Measurements from ENCODE around the gene TICRR.
"Not testable (repeated sequence)": the region's sequence is repeated elsewhere in the genome, so short reads cannot be mapped to it uniquely, and the experiment has no call there.

Gene TICRR, protein sequence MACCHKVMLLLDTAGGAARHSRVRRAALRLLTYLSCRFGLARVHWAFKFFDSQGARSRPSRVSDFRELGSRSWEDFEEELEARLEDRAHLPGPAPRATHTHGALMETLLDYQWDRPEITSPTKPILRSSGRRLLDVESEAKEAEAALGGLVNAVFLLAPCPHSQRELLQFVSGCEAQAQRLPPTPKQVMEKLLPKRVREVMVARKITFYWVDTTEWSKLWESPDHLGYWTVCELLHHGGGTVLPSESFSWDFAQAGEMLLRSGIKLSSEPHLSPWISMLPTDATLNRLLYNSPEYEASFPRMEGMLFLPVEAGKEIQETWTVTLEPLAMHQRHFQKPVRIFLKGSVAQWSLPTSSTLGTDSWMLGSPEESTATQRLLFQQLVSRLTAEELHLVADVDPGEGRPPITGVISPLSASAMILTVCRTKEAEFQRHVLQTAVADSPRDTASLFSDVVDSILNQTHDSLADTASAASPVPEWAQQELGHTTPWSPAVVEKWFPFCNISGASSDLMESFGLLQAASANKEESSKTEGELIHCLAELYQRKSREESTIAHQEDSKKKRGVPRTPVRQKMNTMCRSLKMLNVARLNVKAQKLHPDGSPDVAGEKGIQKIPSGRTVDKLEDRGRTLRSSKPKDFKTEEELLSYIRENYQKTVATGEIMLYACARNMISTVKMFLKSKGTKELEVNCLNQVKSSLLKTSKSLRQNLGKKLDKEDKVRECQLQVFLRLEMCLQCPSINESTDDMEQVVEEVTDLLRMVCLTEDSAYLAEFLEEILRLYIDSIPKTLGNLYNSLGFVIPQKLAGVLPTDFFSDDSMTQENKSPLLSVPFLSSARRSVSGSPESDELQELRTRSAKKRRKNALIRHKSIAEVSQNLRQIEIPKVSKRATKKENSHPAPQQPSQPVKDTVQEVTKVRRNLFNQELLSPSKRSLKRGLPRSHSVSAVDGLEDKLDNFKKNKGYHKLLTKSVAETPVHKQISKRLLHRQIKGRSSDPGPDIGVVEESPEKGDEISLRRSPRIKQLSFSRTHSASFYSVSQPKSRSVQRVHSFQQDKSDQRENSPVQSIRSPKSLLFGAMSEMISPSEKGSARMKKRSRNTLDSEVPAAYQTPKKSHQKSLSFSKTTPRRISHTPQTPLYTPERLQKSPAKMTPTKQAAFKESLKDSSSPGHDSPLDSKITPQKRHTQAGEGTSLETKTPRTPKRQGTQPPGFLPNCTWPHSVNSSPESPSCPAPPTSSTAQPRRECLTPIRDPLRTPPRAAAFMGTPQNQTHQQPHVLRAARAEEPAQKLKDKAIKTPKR (N-terminal part only)

DNA sequence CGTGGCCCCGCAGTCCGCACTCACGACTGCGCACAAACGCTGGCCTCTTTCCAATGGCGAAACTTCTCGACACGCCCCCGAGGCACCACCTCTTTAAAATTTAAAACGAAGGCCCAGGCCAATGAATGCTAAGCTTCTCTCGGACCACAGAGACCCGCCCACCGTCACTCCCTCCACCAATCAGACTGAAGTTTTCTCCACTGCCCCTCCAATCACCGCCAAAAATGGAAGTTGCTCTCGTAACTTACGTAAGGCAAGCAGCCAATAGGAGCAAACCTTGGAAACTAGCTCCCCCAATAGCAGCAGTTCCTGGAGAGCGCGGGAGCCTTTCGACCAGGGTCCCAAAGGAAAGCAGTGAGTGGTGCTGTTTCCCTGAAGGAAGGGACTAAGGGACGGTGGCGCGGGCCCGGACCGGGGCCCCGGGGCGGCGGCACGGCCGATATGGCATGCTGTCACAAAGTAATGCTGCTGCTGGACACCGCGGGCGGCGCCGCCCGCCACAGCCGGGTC, at the start of gene TICRR:
TSS of gene TICRR (plus strand) at position 324 of the 510 bp plus-strand sequence. CDS start at position 442, 118 bp downstream.
- DNase-seq: peak; percentile 94

DNA sequence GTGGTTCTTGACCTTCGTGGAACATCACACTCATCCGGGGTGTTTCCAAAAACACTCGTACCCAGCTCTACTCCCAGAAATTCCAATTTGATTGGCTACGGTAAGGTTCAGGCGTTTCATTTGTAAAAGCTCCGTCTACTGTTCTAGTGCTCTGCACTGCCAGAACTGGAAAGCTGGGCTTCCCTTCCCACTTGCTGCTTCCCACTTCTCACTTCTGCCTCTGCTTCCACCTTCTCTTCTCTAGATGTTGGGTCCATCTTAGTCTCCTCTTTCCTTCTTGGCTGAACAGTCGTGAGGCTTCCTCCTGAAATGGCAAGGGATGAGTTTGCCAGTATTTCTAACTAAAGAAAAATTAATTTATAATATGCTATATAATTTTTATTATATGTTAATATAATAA, 49.1 kb upstream of the TICRR start:
- DNase-seq: no peak

DNA sequence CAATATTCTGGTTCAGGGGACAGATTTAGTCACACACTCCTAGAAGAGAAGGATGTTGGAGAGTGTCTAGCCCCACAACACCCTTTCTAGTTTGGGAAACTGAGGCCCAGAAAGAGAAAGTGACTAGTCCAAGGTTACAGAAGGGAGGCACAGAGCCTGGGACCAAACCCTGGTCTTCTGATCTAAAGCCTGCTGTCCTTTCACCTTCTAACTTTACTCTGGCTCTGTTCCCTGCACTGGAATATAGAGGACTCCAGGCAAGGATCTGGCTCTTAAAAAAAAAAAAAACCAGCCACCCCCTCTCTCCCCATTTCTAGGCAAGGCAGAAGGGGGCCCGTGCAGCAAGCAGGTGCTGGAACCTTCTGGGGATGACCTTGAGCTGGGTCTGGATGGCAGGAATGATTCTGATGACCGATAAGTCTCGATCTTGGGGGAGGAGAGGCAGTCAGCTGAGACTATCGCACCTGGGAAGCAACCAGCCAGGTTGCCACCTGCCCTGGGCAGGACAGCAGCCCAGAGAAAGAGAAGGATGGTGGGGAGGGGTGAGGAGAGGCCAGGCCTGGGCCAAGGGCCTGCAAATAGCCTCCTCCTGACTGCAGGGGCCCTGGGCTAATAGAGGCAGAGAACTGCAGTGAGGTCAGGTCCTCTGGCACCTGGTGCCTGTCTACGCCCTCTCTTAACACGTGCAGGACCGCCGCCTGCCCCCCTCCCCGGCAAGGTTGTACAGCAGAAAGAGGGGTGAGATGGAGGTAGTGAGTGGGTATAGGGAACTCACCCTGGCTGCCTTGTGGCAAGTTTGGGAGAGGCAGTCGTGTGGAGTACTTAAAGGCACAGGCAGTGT, 48.4 kb upstream of the TICRR start:
- DNase-seq: no peak

DNA sequence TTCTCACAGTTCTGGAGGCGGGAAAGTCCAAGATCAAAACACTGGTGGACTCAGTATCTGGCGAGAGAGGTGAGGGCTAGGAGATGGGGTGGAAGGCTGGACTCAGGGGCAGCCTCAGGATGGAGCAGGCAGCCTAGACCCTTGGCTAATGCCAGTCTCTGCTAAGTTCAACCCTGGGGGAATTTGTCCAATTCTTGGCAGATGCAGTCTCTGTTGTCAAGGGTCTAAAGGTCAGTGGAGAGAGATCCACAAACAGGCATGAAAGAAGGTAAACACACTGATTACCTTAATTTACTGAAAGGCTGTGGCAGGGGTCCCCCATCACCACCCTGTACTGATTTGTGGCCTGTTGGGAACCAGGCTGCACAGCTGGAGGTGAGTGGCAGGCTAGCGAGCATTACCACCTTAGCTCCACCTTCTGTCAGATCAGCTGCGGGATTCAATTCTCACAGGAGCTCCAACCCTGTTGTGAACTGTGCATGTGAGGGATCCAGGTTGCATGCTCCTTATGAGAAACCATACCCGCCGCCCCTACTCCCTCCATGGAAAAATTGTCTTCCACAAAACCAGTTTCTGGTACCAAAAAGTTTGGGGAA, 46.4 kb upstream of the TICRR start:
- DNase-seq: no peak

DNA sequence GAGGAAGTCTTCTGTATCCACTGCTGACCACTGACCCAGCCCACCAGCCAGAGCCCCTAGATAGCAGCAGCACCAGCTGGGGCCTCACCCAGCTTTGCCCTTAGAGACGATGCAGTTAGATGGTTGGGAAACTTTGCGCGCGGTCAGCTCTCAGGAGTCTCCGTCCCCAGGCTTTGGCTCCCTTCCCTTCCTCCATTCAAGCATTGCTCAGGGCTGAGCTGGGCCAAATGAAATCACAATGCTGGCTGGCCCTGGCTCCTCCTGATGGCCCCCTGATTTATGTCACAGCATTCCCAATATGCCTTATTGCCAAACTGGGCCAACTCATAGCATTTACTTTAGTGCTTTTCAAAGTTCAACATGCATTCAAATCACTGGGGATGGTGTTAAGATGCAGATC, 44.3 kb upstream of the TICRR start:
- no peak for DNase-seq

DNA sequence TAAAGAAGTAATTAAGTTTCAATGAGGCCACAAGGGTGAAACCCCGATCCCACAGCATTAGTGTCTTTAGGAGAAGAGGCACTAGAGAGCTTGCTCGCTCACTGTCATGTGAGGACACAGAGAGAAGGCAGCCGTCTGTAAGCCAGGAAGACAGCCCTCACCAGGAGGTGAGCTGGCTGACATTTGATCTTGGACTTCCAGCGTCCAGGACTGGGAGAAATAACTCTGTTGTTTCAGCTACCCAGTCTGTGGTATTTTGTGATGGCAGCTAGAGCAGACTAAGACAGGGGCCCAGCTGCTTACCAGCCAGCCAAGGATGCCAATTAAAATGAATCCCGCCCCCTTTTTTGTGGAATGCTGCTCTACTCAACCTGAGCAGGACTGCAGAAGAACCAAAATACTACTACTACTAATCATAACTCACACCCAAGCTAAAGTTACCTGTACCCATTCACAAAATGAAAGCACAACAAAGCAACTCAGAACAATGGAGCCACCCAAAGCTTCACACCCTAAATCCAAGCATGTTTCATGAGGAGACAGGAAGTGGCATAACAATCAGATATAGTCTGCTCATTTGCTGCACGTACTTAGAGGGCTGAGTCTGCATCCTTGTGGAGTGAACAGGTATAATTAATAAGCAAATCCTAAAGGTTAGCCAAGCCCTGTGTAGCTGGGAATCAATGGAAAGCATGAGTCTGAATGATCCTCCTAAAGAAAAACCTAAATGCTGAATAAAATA, 43.3 kb upstream of the TICRR start:
- no peak for DNase-seq

DNA sequence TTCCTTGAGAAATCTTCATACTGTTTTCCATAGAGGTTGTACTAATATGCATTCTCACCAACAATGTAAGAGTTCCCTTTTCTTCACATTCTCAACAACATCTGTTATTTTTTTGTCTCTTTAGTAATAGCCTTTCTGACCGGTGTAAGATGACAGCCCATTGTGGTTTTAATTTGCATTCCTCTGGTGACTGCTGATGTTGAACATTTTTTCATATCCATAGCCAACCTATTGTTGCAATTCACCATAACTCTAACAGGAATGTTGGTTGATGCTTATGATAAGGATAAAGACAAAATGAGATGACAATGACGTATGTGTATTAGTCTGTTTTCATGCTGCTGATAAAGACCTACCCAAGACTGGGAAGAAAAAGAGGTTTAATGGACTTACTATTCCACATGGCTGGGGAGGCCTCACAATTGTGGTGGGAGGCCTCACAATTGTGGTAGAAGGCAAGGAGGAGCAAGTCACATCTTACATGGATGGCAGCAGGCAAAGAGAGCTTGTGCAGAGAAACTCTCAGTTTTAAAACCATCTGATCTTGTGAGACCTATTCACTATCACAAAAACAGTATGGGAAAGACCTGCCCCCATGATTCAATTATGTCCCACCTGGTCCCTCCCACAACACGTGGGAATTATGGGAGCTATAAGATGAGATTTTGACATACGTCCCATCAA, 41.3 kb upstream of the TICRR start:
- no peak for DNase-seq

DNA sequence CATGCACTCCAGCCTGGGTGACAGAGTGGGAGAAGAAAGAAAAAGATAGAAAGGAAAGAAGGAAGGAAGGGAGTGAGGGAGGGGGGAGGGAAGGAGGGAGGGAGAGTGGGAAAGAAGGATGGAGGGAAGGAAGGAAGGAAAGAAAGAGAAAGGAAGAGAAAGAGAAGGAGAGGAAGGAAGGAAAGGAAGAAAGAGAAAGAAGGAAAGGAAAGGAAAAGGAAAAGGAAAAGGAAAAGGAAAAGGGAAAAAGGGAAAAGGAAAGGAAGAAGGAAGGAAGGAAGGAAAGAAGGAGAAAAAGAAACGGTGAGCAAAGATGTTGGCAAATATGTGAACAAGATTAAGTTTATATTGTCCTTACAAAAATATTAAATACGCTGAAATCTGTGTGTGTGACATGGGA, 36.2 kb upstream of the TICRR start:
- DNase-seq: no peak

DNA sequence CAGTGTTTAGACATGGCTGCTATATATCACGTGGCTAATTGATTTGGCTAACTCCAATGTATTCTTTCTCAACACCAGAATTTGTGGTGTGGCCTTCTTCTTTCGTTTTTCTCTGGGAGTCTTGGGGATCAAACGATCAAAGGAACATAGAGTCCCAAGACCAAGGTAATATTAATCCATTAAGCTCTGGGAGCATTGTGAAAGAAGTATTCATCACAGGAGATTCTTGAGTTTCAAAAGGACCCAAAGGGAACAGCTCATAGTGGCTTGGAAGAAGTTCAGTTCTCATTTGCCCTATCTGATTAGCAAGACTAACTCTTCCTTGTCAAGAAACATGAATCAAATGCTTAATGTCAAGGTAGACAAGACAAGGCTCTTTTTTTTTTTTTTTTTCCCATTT, 32.9 kb upstream of the TICRR start:
- no peak for DNase-seq

DNA sequence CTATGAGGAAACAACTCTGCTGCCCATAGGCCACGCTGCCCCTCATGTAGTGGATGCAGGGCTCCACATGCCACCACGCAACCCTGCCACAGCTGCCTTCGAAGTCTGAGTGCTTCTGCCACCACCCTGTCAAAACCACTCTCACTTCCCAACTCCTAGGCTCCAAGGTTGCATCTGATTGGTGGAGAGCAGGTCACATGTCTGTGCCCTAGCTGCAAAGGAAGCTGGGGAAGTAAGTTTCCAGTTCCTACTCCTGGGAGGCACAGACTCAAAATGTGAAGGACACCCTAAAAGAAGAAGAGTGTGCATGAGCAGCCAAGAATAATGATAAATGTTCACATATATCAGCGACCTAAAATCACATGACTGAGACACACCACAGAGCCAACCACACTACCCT, 31.9 kb upstream of the TICRR start:
- no peak for DNase-seq

DNA sequence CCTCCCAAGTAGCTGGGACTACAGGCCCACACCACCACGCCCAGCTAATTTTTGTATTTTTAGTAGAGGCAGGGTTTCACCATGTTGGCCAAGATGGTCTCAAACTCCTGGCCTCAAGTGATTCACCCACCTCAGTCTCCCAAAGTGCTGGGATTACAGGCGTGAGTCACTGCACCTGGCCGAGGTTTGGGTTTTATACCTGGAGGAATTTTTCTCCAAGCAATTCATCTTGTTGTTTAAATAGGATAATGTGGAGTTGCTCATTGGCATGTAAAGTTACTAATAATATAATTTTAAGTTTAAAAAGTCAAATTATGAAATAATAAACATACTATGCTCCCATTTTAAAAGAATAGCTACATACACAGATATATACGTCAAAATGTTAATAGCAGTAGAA, 26.1 kb upstream of the TICRR start:
- DNase-seq: not testable (repeated sequence)

DNA sequence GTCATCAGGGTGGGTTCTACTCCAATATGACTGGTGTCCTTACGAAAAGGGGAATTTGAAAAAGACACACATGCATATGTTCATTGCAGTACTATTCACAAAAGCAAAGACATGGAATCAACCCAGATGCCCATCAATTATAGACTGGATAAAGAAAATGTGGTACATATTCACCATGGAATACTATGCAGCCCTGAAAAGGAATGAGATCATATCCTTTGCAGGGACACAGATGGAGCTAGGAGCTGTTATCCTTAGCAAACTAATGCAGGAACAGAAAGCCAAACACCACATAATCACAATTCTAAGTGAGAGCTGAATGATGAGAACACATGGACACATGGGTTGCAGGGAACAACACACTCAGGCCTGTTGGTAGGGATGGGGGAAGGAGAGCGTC, 24.8 kb upstream of the TICRR start:
- no peak for DNase-seq

DNA sequence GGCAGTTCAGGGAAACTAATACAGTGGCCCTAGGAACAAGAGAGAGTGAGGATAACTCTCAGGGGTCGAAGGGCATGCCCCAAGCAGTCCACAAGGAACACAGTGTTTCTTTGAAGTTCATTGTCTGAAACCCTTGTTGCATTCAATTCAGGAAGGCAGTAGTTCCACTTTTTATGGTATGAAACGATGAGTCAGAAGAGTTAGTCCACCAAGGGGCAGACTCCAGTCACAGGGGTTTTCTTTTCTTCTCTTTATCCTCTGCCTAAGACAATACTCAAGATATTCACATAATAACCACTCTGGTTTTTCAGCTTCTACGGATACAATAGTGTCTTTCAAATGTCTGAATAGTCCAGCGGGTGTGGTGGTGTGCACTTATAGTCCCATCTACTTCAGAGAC, 23.7 kb upstream of the TICRR start:
- no peak for DNase-seq

DNA sequence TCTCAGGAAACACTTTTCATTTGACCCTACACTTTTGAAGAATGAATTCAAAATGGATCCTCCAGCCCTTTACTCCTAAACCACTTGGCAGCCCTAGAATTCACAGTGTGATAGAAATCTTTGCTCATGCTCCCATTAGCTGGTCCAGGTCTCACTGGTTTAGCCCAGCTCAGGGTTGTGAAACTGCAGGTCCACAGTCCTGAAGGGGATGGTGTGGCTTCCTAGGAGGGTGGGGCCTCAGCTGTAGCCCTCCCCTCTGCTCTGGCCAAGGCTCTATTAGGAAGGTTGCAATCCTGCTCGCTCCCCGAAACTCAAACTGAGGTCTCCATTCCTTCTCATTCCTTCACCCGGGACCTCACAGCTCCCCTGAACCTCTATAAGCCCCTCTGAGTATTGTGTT, 21.6 kb upstream of the TICRR start:
- no peak for DNase-seq

DNA sequence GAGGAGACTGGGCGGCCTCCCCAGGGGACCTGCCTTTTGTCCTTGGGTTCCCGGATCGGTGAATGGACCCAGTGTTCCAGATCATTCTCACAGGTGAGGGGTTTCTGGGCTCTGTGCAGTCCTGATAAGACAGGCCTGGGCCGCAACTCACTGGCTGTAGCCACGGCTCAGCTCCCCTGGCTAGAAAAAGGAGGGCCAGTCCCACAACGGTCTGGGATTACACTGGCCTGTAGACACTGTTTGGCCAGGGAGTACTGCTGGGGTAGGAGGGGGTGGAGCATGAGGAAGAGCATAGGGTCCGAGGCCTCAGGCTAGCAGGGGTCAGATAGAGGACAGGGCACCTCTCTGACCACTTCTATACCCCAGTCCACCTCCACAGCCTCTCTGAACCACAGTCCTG, 21.0 kb upstream of the TICRR start:
- no peak for DNase-seq

DNA sequence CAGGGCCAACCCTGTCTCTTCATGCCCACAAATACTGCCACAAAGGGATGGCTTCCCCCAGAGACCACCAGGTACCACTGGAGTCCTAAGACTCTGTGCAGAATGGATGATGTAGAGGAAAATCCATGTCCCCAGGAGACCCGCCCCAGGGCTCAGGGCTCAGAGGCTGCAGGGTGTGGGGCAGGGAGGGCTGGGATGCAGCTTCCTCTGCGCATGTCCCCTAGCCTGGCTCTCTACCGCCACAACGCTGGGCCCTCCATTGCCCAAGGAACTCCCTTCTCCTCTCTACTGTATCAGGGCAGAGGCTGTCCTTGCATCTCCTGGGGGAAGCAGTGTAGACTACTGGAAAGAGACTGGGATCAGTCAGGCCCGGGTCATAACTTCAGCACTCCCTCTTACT, 19.5 kb upstream of the TICRR start:
- DNase-seq: no peak

DNA sequence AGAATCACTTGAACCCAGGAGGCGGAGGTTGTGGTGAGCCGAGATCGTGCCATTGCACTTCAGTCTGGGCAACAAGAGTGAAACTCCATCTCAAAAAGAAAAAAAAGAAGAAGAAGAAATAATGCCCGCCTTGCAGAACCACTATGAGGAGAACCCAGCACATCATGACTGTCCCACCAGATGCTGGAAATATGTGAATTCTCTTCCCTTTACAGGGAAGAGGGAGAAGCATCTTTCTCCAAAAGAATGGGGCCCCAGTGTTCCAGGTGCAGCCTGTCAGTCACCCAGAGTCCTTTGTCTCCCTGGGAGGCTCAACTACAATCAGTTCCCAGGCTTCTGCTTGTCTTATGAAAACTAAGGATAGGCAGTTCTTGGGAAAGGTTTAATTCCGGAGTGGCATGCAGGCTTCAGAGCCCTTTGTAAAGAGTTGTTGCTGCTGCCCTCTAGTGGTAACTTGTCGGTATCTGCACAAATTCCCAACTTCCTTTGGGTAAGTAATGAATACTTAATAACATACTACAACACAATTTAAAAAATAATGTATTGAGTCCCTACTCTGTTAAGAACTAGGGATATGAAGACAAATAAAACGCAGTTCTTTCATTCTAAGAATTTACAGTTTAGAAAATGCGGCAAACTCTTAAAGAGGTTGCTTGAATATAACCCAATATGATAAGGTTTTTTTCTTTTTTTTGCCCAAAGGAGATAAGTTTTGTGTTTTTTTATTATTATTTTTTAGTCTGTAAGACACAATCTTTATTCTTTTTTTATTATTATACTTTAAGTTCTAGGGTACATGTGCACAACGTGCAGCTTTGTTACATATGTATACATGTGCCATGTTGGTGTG, 18.6 kb upstream of the TICRR start:
- peak; percentile 61 for DNase-seq

DNA sequence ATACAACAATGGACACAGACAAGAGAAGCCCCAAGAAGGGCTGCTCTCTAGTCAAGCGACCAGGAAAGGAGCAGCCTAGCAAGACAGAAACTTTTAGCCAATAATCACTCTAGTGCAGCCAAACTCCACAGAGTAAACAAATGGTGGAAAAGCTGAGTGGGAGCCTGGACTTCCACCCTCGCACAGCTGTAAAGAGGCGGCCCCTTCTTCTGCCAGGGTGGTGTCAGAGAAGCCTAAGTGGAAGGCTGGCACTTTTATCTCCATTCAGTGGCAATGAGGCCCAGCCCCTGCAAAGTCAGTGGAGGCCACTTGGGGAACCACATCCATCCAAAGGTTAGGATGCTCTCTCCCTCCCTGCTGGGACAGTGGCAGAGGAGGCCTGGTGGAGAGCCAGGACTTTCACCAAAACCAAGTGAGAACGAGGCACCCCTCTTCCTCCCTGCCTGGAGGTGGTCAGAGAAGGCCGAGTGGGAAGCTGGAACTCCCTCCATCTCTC, 15.5 kb upstream of the TICRR start:
- no peak for DNase-seq

DNA sequence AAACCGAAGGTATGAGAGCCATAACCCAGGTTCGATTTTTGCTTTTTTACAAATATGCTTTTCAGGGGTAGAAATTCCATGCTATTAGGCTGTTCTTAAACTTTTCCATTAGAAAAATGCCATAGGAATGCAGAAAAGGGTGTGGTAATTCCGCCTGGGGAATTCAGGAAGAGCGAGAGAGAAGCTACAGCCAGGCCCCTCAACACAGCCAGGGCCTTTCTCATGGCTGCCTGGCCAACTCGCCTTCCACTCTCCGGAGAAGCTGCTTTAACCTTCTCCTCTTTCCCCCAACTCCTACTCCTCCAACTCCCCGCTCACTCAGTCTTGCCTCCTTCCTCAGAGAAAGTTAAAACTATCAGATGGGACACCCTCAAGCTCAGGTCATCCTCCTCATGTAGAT, 9.1 kb upstream of the TICRR start:
- DNase-seq: no peak
